LHCN-M2 (cell line): ENCODE results near the gene PPP4C. TPM values are rescaled to one million over a fixed set of nuclear protein-coding genes. Genes with fewer than 3 reads are reported as not detected.

ENCODE experiments used
- DNase-seq: peaks from one replicate; pipeline ENCODE4 v3.0.0-alpha.2; 2012; ENCODE audit warnings: low read depth
- total RNA-seq: library from RNA; depleted of rRNA; stranded (reverse); fragments of >200 nt; gene quantifications from 2 replicates; pipeline ENCODE4 v1.2.3, GENCODE V29; 2014

PPP4C gene
- total RNA-seq, 1 experiment from 2014 or later = 142 TPM

GRCh38 chr16:30079480-30079879 is 3.7 kb downstream of the PPP4C start:
- no peak for DNase-seq

DNA sequence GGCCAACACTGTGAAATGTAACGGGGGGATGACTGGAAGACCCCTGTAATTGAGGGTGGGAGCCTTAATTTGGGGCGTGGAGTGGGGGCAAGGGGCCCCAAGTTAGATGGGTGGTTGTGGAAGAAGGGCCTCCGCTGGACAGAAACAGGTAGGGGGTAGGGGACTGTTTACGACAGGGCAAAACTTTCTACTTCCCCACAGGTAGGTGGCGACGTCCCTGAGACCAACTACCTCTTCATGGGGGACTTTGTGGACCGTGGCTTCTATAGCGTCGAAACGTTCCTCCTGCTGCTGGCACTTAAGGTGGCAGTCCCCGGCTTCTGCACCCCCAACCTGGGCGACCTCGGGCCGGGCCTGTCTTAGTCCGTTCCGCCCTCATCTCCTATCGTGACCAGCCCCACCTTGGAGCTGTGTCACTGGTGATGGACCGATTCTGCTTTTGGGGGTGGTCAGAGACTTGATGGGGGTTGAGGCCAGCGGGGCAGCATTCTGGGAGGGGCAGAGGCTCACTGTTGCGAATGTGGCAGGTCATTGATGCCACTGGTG is 6.8 kb downstream of the PPP4C start:
- no peak for DNase-seq

DNA sequence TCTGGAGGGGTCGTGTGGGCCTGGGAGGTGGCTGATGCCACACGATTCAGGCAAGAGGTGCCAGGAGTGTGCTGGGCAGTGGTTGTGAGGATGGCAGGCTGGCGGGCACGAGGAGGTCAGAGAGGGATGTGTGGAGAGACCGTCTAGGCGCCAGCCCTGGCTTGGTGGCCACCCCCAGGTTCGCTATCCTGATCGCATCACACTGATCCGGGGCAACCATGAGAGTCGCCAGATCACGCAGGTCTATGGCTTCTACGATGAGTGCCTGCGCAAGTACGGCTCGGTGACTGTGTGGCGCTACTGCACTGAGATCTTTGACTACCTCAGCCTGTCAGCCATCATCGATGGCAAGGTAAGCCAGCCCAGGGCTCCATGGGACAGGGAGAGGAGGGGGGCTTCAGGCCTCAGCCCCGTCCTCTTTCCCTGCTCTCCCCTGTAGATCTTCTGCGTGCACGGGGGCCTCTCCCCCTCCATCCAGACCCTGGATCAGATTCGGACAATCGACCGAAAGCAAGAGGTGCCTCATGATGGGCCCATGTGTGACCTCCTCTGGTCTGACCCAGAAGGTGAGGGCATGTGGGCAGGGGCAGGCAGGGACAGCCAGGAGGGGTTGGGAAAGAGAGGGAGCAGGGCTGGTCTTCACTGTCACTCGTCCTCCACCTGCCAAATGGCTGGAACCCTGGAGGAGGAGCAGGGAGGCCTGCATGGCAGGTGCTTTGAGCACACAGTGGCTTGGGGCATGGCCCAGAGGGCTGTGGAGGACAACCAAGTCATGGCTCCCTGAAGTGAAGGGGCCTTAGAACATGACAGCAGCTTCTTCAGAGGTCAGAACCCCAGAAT is 7.6 kb downstream of the PPP4C start:
- DNase-seq = no peak

DNA sequence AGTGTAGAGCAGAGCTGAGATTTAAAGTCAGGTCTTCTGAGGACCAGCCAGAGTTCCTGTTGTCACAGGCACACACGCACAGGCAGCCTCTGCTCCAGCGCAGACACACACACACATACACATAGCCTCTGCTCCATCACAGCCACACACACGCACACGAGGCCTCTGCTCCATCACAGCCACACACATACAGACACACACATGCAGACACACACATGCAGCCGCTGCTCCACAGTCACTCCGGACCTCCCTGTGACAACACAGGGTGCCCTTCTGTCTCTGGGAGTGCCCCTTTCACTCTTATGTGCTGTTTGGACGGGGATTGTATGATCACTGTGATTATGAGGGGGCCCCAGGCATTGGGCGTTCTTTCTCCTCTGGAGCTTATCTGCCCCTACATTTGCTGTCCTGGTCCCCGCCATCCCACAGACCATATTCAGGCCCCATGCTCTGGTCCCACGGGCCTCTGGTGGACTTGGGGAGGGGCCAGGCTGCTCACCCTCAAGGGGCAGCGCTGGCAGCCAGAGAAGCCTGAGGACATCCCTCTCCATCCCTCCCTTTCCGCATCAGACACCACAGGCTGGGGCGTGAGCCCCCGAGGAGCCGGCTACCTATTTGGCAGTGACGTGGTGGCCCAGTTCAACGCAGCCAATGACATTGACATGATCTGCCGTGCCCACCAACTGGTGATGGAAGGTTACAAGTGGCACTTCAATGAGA is 8.5 kb downstream of the PPP4C start:
- DNase-seq = no peak

DNA sequence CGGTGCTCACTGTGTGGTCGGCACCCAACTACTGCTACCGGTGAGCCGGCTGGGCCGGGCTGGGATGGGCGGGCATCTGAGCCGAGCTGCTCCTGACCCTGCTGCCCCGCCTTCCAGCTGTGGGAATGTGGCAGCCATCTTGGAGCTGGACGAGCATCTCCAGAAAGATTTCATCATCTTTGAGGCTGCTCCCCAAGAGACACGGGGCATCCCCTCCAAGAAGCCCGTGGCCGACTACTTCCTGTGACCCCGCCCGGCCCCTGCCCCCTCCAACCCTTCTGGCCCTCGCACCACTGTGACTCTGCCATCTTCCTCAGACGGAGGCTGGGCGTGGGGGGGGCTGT is 9.0 kb downstream of the PPP4C start:
- no peak for DNase-seq

- no peak for DNase-seq
Measured at GRCh38 chr16:30085247-30085646, 9.5 kb downstream of the PPP4C start.

DNA sequence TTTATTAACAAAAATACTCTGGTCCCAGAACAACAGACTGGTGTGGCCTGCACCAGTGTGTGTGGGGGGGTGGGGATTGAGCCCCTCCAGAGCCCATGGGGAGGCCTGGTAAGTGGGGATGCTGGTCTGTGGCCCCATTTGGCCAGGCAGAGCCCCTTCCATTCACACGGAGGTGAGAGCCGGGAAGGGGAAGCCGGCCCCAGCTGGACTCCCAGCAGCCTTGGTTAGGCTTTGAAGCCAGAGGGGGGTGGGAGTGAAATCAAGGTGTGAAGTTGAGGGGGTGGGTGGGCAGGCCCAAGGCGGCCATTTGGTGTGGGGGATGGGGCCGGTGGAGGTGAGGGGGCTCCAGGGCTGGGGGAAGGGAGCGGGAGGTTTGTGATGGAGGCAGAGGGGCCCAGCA is 10.0 kb downstream of the PPP4C start:
- no peak for DNase-seq

DNA sequence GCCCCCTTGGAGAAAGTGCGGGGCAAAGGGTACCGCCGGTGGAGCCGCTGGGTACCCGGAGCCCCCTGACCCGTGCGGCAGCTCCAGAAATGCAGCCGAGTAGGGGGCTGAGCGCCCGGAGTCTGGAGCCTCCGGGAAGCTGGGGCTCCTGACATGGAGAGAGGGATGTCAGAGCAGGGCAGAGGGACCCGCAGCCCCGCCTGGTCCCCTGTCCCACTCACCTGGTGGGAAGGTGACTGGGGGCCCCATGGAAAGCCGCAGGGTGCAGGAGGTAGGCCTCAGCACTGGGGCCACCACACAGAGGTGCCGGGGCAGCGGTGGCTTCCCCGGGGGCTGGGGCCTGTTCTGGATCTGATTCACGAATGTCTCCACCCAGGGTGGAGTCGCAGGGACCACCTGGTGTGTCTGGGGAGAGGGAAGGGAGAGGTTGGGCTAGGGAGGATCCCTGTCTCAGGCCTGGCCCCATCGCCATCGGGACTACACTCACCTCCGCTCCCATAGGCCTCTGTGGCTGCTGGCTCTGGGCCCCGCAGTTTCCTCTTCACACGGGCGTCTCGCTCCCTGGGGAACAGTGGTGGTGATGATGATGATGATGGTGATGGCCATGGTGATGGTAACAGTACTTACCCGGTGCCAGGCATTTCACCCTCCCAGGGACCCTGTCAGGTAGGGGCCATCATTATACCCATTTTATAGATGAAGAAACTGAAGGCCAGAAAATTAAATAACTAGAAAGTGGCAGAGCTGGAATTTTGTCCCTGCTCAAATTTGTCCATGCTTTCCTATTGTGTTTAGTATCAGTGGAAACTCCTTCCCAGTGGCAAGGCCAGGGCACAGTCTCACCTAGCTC is 10.7 kb downstream of the PPP4C start:
- DNase-seq = no peak

- DNase-seq = no peak
Measured at GRCh38 chr16:30087181-30087898, 11.5 kb downstream of the PPP4C start.

DNA sequence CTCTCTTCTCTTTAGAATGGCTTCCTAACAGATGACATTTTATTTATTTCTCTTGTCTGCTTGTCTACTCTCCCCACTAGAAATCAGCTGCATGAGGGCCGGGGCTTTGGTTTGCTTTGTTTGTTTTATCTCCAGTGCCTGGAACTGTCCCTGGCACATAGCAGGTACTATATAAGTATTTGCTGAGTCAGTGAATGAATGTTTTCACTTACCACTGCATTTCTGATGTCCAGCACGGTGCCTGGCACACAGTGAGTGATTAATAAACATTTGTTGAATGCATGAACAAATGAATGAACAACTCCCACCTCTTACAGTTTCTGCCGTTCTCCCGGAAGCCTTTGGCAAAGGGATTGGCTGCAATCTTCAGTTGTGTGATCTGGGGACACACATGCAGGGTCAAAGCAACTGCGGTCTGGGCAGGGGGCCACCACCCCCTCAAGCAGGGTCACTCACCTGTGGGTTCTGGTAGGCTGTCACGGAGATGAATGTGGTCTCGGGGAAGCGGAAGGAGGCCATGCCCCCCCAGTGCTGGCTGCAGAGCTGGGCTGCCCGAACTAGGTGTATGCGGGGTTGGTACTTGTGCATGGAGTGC is 12.5 kb downstream of the PPP4C start:
- DNase-seq = no peak

DNA sequence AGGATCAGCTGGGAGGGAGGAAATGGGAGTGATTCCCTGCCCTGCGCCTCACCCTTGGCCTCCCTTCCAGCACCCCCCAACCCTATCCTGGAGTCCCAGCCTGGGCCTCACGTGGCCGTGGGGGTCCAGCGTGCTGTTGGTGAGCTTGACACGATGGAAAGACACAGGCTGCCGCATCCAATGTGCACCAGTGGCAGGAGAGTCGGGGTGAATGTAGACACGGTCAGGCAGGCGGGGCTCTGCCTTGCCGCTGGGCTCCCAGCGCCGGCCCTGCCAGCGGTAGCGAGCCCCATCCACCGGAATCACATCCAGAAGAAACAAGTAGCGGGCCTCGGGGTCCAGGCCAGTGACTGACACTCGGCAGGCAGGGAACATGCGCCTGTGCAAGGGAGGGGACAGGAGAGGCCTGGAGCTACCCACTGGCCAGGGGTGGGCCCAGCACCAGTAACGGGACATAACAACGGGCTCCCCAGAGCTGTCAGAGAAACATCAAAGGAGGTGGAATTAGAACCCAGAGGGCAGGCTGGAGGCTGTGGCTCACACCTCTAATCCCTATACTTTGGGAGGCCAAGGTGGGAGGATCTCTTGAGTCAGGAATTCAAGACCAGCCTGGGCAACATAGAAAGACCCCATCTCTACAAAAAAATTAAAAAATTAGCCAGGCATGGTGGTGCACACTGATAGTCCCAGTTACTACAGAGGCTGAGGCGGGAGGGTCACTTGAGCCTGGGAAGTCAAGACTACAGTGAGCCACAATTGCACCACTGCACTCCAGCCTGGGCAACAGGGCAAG is 13.2 kb downstream of the PPP4C start:
- DNase-seq = no peak

DNA sequence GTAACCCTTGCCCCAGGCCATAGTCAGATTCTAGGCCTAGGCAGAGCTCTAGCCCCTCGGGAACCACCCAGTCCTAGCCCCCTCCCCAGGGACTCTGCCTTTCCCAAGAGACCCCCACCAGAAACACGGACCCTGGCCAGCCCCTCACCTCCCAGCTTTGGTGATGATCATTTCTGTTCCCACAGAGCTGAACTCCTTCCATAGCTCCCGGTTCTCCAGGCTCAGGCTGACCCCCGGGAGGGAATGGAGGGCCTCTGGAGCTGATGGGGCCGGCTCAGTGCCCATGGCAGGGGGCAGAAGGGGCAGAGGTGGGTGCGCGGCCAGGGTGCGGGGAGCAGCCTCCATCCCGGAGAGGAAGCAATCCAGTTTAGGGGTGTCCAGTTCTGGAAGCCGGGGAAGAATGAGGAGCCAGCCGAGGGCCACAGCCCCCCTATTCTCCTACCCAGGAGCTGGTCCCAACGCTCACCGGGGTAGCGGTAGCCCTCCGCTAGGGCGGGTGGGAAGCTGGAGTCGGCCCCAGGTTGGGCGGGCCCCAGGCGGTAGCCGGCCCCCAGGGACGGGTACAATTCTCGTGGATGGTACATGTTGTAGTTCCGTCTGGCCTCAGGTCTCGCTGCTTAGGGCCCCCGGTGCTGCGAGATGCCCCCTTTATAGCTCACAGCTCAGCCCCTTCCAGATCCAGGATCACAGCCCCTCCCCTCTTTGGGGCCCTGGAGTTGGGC is 15.0 kb downstream of the PPP4C start:
- no peak for DNase-seq

GRCh38 chr16:30091474-30092372 is 15.9 kb downstream of the PPP4C start, which contains the start of gene TBX6:
TBX6 (minus strand) TSS chr16:30091924; CDS start chr16:30091193, 731 bp downstream.
- peak; percentile 87 for DNase-seq

DNA sequence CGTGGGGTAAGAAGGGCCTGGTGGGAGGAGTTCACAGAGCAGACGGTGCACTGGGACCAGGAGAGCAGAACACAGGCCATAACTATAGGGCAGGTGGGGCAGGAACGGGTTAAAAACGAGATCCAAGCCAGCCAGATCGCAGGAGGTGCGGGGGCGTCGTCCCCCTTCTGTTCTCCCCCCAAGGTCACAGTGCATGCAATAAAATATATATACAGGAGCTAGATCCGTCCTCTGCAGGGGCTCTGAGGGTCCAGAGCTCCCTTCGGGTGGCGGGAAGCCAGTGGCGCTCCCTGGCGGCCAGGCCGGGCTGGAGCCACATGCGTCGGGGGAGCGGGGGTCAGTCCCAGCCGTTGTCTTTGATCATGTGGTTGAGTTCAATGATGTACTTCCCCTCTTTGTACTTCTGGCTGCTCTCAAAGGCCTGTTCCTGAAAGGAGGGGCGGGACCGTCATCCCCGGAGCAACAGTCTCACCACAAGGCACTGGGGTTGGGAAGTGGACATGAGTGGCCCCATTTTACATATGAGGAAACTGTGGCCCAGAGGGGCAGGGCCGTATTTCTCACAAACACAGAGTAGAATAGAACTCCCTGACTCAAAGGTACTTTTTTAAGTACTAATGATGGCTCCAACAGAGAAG is 16.7 kb downstream of the PPP4C start:
- peak; percentile 51 for DNase-seq

- DNase-seq = no peak
Measured at GRCh38 chr16:30094541-30095165, 18.9 kb downstream of the PPP4C start.

GRCh38 chr16:30095166-30096078 is 19.6 kb downstream of the PPP4C start:
- no peak for DNase-seq
